SU-DHL-6 (cell line): Measurements from ENCODE around the gene TMPRSS9.
"Not testable (repeated sequence)": the region's sequence is repeated elsewhere in the genome, so short reads cannot be mapped to it uniquely, and the experiment has no call there.

Source experiments
- CTCF ChIP-seq: fragments of 200-600 bp; sonication (generic); IDR thresholded peaks from one replicate; pipeline ENCODE4 v1.5.1; 2017; ENCODE audit warnings: antibody characterized with exemption, mild to moderate bottlenecking, low read length, moderate library complexity; ENCODE audit not compliant: insufficient read depth, poor library complexity, severe bottlenecking
- EZH2phosphoT487 ChIP-seq: fragments of 200-600 bp; sonication (generic), shearing (Covaris generic); conservative IDR thresholded peaks from 2 replicates; pipeline ENCODE4 v1.6.1; 2018; ENCODE audit warnings: mild to moderate bottlenecking, antibody characterized with exemption, low read length, moderate library complexity, mixed read lengths

- not testable (repeated sequence) for TF ChIP-seq CTCF, EZH2phosphoT487
Measured at GRCh38 chr19:2463694-2464093, 103.6 kb downstream of the TMPRSS9 start.
